HG03097 (cell line): ENCODE measurements around the gene PLCL1.

Experiments used
- ATAC-seq: cut with Tn5 transposase; IDR thresholded peaks from one replicate; pipeline ENCODE4 v1.9.1; 2021; ENCODE audit not compliant: unreplicated experiment, low FRiP score

The PLCL1 gene

GRCh38 chr2:197804049-197804757, at the start of gene PLCL1:
TSS of gene PLCL1 (plus strand) at chr2:197804593.
- ATAC-seq: peak; percentile 100

- ATAC-seq: no peak
These were observed 45.4 kb upstream of the PLCL1 start for GRCh38 chr2:197759013-197759412.

GRCh38 chr2:197759625-197760292, 44.6 kb upstream of the PLCL1 start:
- ATAC-seq: no peak

GRCh38 chr2:197760293-197760657, 44.1 kb upstream of the PLCL1 start:
- ATAC-seq: no peak

GRCh38 chr2:197777823-197778407, 26.5 kb upstream of the PLCL1 start:
- no peak for ATAC-seq

- no peak for ATAC-seq
These were observed 25.1 kb upstream of the PLCL1 start for GRCh38 chr2:197779261-197779660.

GRCh38 chr2:197782126-197782525, 22.3 kb upstream of the PLCL1 start:
- no peak for ATAC-seq

- no peak for ATAC-seq
These were observed 19.1 kb upstream of the PLCL1 start, which contains the start of gene BOLL for GRCh38 chr2:197784956-197785941. TSS of gene BOLL (minus strand) at chr2:197785319. CDS start at chr2:197781850, 3,469 bp downstream.

- no peak for ATAC-seq
These were observed 18.1 kb upstream of the PLCL1 start for GRCh38 chr2:197786010-197786877.

- ATAC-seq: no peak
These were observed 10.9 kb upstream of the PLCL1 start for GRCh38 chr2:197793456-197793855.

GRCh38 chr2:197795277-197795676, 9.1 kb upstream of the PLCL1 start:
- ATAC-seq: no peak

- no peak for ATAC-seq
These were observed 6.2 kb upstream of the PLCL1 start for GRCh38 chr2:197798187-197798586.

- no peak for ATAC-seq
These were observed 5.3 kb upstream of the PLCL1 start for GRCh38 chr2:197799068-197799467.

GRCh38 chr2:197800091-197800490, 4.3 kb upstream of the PLCL1 start:
- ATAC-seq: no peak

GRCh38 chr2:197801033-197801432, 3.4 kb upstream of the PLCL1 start:
- no peak for ATAC-seq

- peak; percentile 40 for ATAC-seq
These were observed 1.4 kb upstream of the PLCL1 start for GRCh38 chr2:197803033-197803444.

GRCh38 chr2:197804758-197805714, 643 bp downstream of the PLCL1 start:
- peak; percentile 10 for ATAC-seq
